Neural progenitor cell (in vitro differentiated cells): ENCODE results near the gene TMEM107. TPM values are rescaled to one million over a fixed set of nuclear protein-coding genes. Genes with fewer than 3 reads are reported as not detected.
"Not testable (repeated sequence)": the region's sequence is repeated elsewhere in the genome, so short reads cannot be mapped to it uniquely, and the experiment has no call there.

Experiments used
- DNase-seq: peaks from one replicate; pipeline ENCODE4 v3.0.0-alpha.2; 2016; ENCODE audit warnings: low spot score
- H2AFZ ChIP-seq: fragments of 200-600 bp; sonication (generic); replicated peaks from 2 replicates; pipeline ENCODE4 v1.6.1; 2016; ENCODE audit warnings: antibody characterized with exemption
- H3F3A ChIP-seq: fragments of 200-600 bp; sonication (generic); 2 replicates; pipeline ENCODE4 v1.6.1; 2016; ENCODE audit warnings: antibody characterized with exemption, low read depth
- H3K27ac ChIP-seq: fragments of 200-600 bp; sonication (generic); 2 replicates; pipeline ENCODE4 v1.5.1; 2016; ENCODE audit warnings: mild to moderate bottlenecking
- H3K27me3 ChIP-seq: fragments of 200-600 bp; sonication (generic); 2 replicates; pipeline ENCODE4 v1.6.1; 2016; ENCODE audit warnings: mild to moderate bottlenecking, moderate library complexity
- H3K36me3 ChIP-seq: fragments of 200-600 bp; sonication (generic); 2 replicates; pipeline ENCODE4 v1.5.1; 2016
- H3K4me1 ChIP-seq: fragments of 200-600 bp; sonication (generic); 2 replicates; pipeline ENCODE4 v1.6.1; 2016; ENCODE audit warnings: mixed run types
- H3K4me2 ChIP-seq: fragments of 200-600 bp; sonication (generic); 2 replicates; pipeline ENCODE4 v1.6.1; 2016
- H3K4me3 ChIP-seq: fragments of 200-600 bp; sonication (generic); 2 replicates; pipeline ENCODE4 v1.5.1; 2016
- H3K79me2 ChIP-seq: fragments of 200-600 bp; sonication (generic); 2 replicates; pipeline ENCODE4 v1.6.1; 2016; ENCODE audit warnings: low read depth
- H3K9ac ChIP-seq: fragments of 200-600 bp; sonication (generic); 2 replicates; pipeline ENCODE4 v1.6.1; 2016
- H3K9me3 ChIP-seq: fragments of 200-600 bp; sonication (generic); 2 replicates; pipeline ENCODE4 v1.5.1; 2016; ENCODE audit warnings: low read depth
- H4K20me1 ChIP-seq: fragments of 200-600 bp; sonication (generic); 2 replicates; pipeline ENCODE4 v1.6.1; 2016; ENCODE audit warnings: low read depth
- H3K27ac Mint-ChIP-seq: 3 replicates; pipeline ENCODE4 v1.8.0; 2021; ENCODE audit warnings: mixed read lengths
- H3K27me3 Mint-ChIP-seq: 2 replicates; pipeline ENCODE4 v1.8.0; 2022; ENCODE audit warnings: low read depth, mild to moderate bottlenecking, inconsistent platforms, moderate library complexity, mixed read lengths; ENCODE audit not compliant: insufficient read depth
- H3K36me3 Mint-ChIP-seq: 3 replicates; pipeline ENCODE4 v1.8.0; 2021; ENCODE audit warnings: mixed read lengths
- H3K4me1 Mint-ChIP-seq: 3 replicates; pipeline ENCODE4 v1.8.0; 2021; ENCODE audit warnings: mixed read lengths
- H3K4me3 Mint-ChIP-seq: 3 replicates; pipeline ENCODE4 v1.8.0; 2021; ENCODE audit warnings: mild to moderate bottlenecking, moderate library complexity, mixed read lengths
- H3K9me3 Mint-ChIP-seq: 3 replicates; pipeline ENCODE4 v1.8.0; 2020; ENCODE audit warnings: mixed read lengths
- CTCF ChIP-seq: fragments of 200-600 bp; sonication (generic); IDR thresholded peaks from 2 replicates; pipeline ENCODE4 v1.5.1; 2017; ENCODE audit warnings: antibody characterized with exemption, mild to moderate bottlenecking
- EZH2 ChIP-seq: fragments of 200-600 bp; sonication (generic); IDR thresholded peaks from 2 replicates; pipeline ENCODE4 v1.6.1; 2017; ENCODE audit warnings: antibody characterized with exemption, mild to moderate bottlenecking, moderate library complexity
- EZH2phosphoT487 ChIP-seq: fragments of 200-600 bp; sonication (generic); IDR thresholded peaks from 2 replicates; pipeline ENCODE4 v1.6.1; 2017; ENCODE audit warnings: antibody characterized with exemption
- total RNA-seq: library from RNA; depleted of rRNA; stranded (reverse); fragments of >200 nt; gene quantifications from 2 replicates; pipeline ENCODE4 v1.2.3, GENCODE V29; 2015; ENCODE audit warnings: low replicate concordance

Gene TMEM107
- total RNA-seq, 1 donor from 2014 or later, result 26.0 TPM

DNA sequence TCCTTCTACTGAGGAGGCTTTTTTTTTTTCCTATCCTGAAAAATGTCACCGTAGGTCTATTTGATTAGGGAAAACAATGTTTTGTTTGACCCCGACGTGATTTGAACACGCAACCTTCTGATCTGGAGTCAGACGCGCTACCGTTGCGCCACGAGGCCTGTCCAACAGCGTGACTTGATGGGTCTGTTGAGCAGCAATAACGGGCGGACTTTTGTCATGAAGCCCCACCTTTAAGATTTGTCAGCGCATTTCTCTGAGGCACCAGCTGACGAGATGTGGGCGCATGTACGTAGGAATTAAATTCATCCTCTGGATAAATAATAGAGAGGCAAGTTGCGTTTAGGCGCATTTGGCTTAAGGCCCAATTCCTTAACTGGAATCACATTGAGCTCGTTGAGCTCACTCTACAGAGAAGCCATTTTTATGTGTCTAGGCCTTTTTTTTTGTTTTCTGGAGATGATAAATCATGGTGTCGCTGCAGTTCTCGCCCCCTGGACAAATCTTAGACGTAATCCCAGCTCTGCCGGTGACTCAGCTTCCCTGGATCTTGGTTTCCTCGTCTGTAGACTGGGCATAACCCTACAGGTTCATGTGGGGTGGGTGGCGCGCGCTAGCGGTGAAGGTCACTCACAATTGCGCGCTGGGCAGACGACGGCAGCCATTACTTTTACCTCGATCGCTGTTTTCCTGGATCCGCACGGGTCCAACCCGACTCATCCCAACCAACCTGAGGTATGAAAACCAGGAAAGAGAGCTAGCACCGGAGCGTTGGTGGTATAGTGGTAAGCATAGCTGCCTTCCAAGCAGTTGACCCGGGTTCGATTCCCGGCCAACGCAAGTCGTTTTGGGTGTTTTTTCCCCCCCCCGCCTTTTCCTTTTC lies 44.8 kb upstream of the TMEM107 start:
- H3K27me3 Mint-ChIP-seq, result peaks cover 34% of the 10 kb centered on the region
- peaks cover 21% of the 10 kb centered on the region for H3K9me3 Mint-ChIP-seq
- H3K36me3 Mint-ChIP-seq, result peaks cover 10% of the 10 kb centered on the region

GRCh38 chr17:8214000-8214399 lies 37.8 kb upstream of the TMEM107 start:
- H3K9ac ChIP-seq, H3K4me1 ChIP-seq, H4K20me1 ChIP-seq, H3K9me3 Mint-ChIP-seq, H3K9me3 ChIP-seq, H3K36me3 Mint-ChIP-seq, H3K27ac Mint-ChIP-seq, H3K36me3 ChIP-seq, H3K4me2 ChIP-seq, DNase-seq, H3K27me3 ChIP-seq, H3K27ac ChIP-seq, H3K27me3 Mint-ChIP-seq, H3K4me3 ChIP-seq, H2AFZ ChIP-seq: not testable (repeated sequence)
- Mint-ChIP-seq H3K4me3 (peak overlapping the region; percentile 47), H3K4me1 (peaks cover 22% of the 10 kb centered on the region)
- Histone ChIP-seq H3F3A (peaks cover 29% of the 10 kb centered on the region), H3K79me2 (peaks cover 13% of the 10 kb centered on the region)

More for the DNA sequence above, 44.8 kb upstream of the TMEM107 start:
- no peaks in the 10 kb centered on the region for H3K79me2 ChIP-seq
- H3K9me3 ChIP-seq, result no peaks in the 10 kb centered on the region
- peaks cover 55% of the 10 kb centered on the region for H3F3A ChIP-seq
- H4K20me1 ChIP-seq, result peaks cover 5% of the 10 kb centered on the region
- Mint-ChIP-seq H3K27ac (peak overlapping the region; percentile 100), H3K4me1 (peaks cover 42% of the 10 kb centered on the region), H3K4me3 (peak overlapping the region; percentile 98)
- no peak overlapping the region for H3K9ac ChIP-seq
- no peaks in the 10 kb centered on the region for H3K36me3 ChIP-seq
- H3K27ac ChIP-seq, result no peak overlapping the region
- H3K4me2 ChIP-seq, result peak overlapping the region; percentile 87
- H3K4me1 ChIP-seq, result no peaks in the 10 kb centered on the region
- peak overlapping the region; percentile 91 for H3K4me3 ChIP-seq
- H2AFZ ChIP-seq, result peak overlapping the region; percentile 85
- no peaks in the 10 kb centered on the region for H3K27me3 ChIP-seq
- TF ChIP-seq CTCF (peak; percentile 4), EZH2phosphoT487 (no peak)
- DNase-seq, result peak; percentile 94

DNA sequence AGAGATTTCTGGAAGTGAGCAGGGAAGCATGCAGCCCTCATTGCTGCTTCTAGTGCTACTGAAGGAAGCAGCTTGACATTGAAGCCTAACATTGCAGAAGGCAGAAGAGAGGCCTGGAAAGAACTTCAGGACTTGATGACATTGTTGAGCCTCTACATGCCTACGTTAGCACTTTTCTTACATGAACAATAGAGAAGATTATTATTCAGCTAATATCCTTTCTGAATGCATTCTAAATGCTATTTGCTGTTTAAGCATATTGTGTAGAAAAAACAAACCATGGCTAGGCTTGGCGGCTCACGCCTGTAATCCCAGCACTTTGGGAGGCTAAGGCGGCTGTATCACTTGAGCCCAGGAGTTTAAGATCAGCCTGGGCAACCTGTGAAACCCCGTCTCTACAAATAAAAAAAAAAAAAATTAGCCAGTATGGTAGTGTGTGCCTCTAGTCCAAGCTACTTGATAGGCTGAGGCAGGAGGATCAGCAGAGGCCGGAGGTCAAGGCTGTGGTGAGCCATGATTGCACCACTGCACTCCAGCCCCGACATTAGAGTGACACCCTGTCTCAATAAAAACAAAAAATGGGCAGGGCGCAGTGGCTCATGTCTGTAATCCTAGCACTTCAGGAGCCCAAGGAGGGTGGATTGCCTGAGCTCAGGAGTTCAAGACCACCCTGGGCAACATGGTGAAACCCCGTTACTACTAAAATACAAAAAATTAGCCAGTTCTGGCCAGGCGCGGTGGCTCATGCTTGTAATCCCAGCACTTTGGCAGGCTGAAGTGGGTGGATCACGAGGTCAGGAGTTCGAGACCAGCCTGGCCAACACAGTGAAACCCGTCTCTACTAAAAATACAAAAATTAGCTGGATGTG lies 36.4 kb upstream of the TMEM107 start:
- no peak overlapping the region for H3K9ac ChIP-seq
- no peak overlapping the region for H3K4me2 ChIP-seq
- H3K4me3 ChIP-seq, result no peak overlapping the region
- Mint-ChIP-seq H3K27me3 (peaks cover 2% of the 10 kb centered on the region), H3K4me3 (no peak overlapping the region), H3K36me3 (peaks cover 2% of the 10 kb centered on the region), H3K27ac (no peak overlapping the region), H3K4me1 (peaks cover 20% of the 10 kb centered on the region), H3K9me3 (no peaks in the 10 kb centered on the region)
- H3K4me1 ChIP-seq, result peaks cover 13% of the 10 kb centered on the region
- no peaks in the 10 kb centered on the region for H3K36me3 ChIP-seq
- peaks cover 28% of the 10 kb centered on the region for H3K79me2 ChIP-seq
- H3K27me3 ChIP-seq, result no peaks in the 10 kb centered on the region
- H3K9me3 ChIP-seq, result no peaks in the 10 kb centered on the region
- no peak overlapping the region for H3K27ac ChIP-seq
- peaks cover 24% of the 10 kb centered on the region for H4K20me1 ChIP-seq
- TF ChIP-seq EZH2phosphoT487 (no peak), EZH2 (no peak), CTCF (no peak)
- no peak for DNase-seq
- H3F3A ChIP-seq, result peaks cover 36% of the 10 kb centered on the region
- H2AFZ ChIP-seq, result no peak overlapping the region
